ENCODE data around the gene IP6K1.

Gene IP6K1

GRCh38 chr3:49720855-49721595 is 65.3 kb downstream of the IP6K1 start:
- Mint-ChIP-seq H3K9me3 (no peaks in the 10 kb centered on the region), H3K4me3 (no peak overlapping the region), H3K27me3 (peaks cover 11% of the 10 kb centered on the region), H3K36me3 (peaks cover 26% of the 10 kb centered on the region), H3K4me1 (peaks cover 52% of the 10 kb centered on the region), H3K27ac (peak overlapping the region; percentile 56)
- CTCF ChIA-PET, result interaction anchor here (0.9 to 1.9 kb wide), 3 partner anchors 9 to 181 kb away, joined by 3 to 8 read pairs (median 3); no protein-coding TSS in a partner anchor
- no peak for DNase-seq

DNA sequence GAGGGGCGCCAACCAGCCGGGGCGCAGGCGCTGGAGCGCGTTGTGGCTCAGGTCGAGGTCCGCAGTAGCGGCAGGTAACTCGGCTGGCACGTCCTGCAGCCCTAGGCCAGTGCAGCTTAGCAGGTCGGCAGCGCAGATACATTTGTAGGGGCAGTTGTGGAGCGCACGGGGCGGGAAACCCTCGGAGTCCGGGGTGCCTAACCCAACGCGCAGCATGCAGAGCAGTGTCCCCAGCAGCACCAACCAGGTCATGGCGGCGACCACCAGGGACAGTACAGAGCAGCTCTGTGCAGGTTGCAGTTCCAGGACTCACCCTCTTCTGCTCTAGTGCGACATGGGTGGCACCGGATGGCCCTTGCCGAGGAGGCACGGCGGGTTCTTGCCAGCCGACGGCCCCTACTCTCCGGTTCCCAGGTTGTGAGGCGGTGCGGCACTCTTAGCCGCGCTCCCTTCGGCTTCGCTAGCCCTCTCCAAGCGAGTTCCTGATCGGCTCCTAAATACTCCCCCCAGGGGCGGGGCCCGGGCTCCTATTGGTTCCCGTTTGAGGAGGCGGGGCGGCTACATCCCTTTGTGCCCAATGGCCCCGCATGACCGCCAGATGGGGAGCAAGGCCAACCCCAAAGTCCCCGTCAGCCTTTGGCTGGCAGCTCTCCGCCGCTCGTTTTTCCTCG is 67.0 kb downstream of the IP6K1 start, which contains the start of gene AMIGO3:
AMIGO3 (minus strand) TSS at position 471 of the 671 bp plus-strand sequence; CDS start at position 252, 219 bp downstream.
- Mint-ChIP-seq H3K9me3 (no peaks in the 10 kb centered on the region), H3K36me3 (peaks cover 21% of the 10 kb centered on the region), H3K27ac (peak within 1 kb of the TSS; percentile 84), H3K4me3 (peak within 1 kb of the TSS; percentile 72), H3K27me3 (peaks cover 11% of the 10 kb centered on the region), H3K4me1 (peaks cover 44% of the 10 kb centered on the region)
- CTCF ChIA-PET, result interaction anchor here (0.6 to 2.5 kb wide), 9 partner anchors 8 to 186 kb away, joined by 3 to 9 read pairs (median 4); partner anchors contain the start of gene INKA1
- peak; percentile 96 for DNase-seq

DNA sequence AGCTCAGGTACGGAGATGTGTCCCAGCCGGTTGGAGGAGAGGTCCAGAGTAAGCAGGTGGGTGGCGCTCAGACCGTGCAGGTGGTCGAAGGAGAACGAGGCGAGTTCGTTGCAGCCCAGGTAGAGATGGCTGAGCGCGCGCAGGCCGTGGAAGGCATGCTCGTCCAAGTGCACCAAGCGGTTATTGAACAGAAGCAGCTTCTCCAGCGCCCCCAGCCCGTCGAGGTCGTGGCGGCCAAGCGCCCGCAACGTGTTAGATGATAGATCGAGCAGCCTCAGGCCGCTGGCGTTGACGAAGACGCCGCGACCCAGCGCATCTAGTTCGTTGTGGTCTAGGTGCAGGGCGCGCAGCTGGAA is 67.5 kb downstream of the IP6K1 start:
- peak overlapping the region; percentile 84 for H3K27ac Mint-ChIP-seq

GRCh38 chr3:49717959-49718857 is 68.1 kb downstream of the IP6K1 start:
- CTCF ChIA-PET, result interaction anchor here (0.6 to 2.5 kb wide), 6 partner anchors 17 to 178 kb away, joined by 3 to 9 read pairs (median 4); no protein-coding TSS in a partner anchor
- Mint-ChIP-seq H3K27me3 (peaks cover 8% of the 10 kb centered on the region), H3K36me3 (peaks cover 20% of the 10 kb centered on the region), H3K9me3 (no peaks in the 10 kb centered on the region), H3K4me1 (peaks cover 44% of the 10 kb centered on the region), H3K27ac (peak overlapping the region; percentile 84), H3K4me3 (peak overlapping the region; percentile 72)
- no peak for DNase-seq

More for the DNA sequence above, 67.5 kb downstream of the IP6K1 start:
- H3K4me1 Mint-ChIP-seq, result peaks cover 44% of the 10 kb centered on the region
- no peaks in the 10 kb centered on the region for H3K9me3 Mint-ChIP-seq
- peak overlapping the region; percentile 72 for H3K4me3 Mint-ChIP-seq
- H3K27me3 Mint-ChIP-seq, result peaks cover 8% of the 10 kb centered on the region
- H3K36me3 Mint-ChIP-seq, result peaks cover 21% of the 10 kb centered on the region
- CTCF ChIA-PET, result interaction anchor here (0.6 to 2.5 kb wide), 9 partner anchors 7 to 186 kb away, joined by 3 to 9 read pairs (median 4); partner anchors contain the start of gene INKA1
- DNase-seq, result no peak

GRCh38 chr3:49717211-49717958 is 69.0 kb downstream of the IP6K1 start:
- peaks cover 15% of the 10 kb centered on the region for H3K36me3 Mint-ChIP-seq
- H3K9me3 Mint-ChIP-seq, result no peaks in the 10 kb centered on the region
- H3K27me3 Mint-ChIP-seq, result peaks cover 8% of the 10 kb centered on the region
- H3K4me3 Mint-ChIP-seq, result peak overlapping the region; percentile 12
- CTCF ChIA-PET, result interaction anchor here (1.5 to 2.0 kb wide), 2 partner anchors 121 to 127 kb away, joined by 4 to 9 read pairs; no protein-coding TSS in a partner anchor
- peaks cover 45% of the 10 kb centered on the region for H3K4me1 Mint-ChIP-seq
- no peak for DNase-seq
- H3K27ac Mint-ChIP-seq, result no peak overlapping the region

DNA sequence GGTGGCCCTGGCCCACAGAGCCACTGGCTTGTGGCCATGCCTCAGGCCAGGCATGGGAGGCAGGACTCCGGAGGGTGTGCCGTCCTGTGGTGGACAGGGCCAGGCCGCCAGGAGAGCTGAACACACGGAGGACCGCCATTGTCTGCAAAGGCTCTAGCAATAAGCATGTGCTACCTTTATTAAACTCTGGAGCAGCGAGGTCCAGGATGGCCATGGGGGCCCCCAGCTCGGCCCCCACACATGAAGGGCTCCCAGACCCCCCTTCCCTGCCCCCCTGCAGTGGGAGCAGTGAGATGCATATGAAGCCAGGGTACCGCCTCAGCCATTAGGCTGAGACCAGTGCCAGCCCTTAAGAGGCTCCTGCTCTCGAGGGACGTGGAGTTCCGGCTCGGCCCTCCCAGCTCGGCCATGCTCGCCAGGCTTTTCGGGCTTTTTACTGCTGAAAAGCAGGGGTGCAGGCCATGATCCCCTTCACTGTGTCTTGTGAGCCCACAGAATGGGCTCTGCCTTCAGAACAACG is 69.6 kb downstream of the IP6K1 start:
- Mint-ChIP-seq H3K9me3 (no peaks in the 10 kb centered on the region), H3K4me1 (peaks cover 47% of the 10 kb centered on the region), H3K27ac (no peak overlapping the region), H3K27me3 (peaks cover 8% of the 10 kb centered on the region), H3K36me3 (peaks cover 12% of the 10 kb centered on the region), H3K4me3 (no peak overlapping the region)
- CTCF ChIA-PET, result interaction anchor here (0.6 to 1.5 kb wide), 2 partner anchors 74 to 128 kb away, joined by 4 read pairs; no protein-coding TSS in a partner anchor
- DNase-seq, result no peak

- CTCF ChIA-PET, result no interaction called here
- Mint-ChIP-seq H3K4me3 (no peak overlapping the region), H3K4me1 (peaks cover 53% of the 10 kb centered on the region), H3K9me3 (no peaks in the 10 kb centered on the region), H3K27me3 (peaks cover 8% of the 10 kb centered on the region), H3K36me3 (peaks cover 9% of the 10 kb centered on the region), H3K27ac (no peak overlapping the region)
- no peak for DNase-seq
Observed at GRCh38 chr3:49716169-49716568, 70.2 kb downstream of the IP6K1 start.

DNA sequence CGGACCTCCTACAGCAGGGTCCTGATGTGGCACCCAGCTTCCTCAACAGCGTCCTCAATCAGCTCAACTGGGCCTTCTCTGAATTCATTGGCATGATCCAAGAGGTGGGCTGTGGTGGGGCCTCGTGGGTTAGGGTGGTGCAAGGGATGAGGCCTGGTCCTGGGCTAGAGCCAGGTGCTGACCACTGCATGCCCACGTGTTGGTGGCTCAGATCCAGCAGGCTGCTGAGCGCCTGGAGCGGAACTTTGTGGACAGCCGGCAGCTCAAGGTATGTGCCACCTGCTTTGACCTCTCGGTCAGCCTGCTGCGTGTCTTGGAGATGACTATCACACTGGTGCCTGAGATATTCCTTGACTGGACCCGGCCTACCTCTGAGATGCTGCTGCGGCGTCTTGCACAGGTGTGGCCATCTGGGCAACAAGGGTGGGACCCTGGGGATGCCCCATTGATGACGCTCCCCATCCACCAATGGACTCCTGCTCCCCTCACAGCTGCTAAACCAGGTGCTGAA is 70.7 kb downstream of the IP6K1 start:
- no peak overlapping the region for H3K27ac Mint-ChIP-seq
- H3K27me3 Mint-ChIP-seq, result peaks cover 8% of the 10 kb centered on the region
- H3K36me3 Mint-ChIP-seq, result peaks cover 4% of the 10 kb centered on the region
- CTCF ChIA-PET, result no interaction called here
- peaks cover 50% of the 10 kb centered on the region for H3K4me1 Mint-ChIP-seq
- no peak for DNase-seq
- H3K4me3 Mint-ChIP-seq, result no peak overlapping the region
- no peaks in the 10 kb centered on the region for H3K9me3 Mint-ChIP-seq

DNA sequence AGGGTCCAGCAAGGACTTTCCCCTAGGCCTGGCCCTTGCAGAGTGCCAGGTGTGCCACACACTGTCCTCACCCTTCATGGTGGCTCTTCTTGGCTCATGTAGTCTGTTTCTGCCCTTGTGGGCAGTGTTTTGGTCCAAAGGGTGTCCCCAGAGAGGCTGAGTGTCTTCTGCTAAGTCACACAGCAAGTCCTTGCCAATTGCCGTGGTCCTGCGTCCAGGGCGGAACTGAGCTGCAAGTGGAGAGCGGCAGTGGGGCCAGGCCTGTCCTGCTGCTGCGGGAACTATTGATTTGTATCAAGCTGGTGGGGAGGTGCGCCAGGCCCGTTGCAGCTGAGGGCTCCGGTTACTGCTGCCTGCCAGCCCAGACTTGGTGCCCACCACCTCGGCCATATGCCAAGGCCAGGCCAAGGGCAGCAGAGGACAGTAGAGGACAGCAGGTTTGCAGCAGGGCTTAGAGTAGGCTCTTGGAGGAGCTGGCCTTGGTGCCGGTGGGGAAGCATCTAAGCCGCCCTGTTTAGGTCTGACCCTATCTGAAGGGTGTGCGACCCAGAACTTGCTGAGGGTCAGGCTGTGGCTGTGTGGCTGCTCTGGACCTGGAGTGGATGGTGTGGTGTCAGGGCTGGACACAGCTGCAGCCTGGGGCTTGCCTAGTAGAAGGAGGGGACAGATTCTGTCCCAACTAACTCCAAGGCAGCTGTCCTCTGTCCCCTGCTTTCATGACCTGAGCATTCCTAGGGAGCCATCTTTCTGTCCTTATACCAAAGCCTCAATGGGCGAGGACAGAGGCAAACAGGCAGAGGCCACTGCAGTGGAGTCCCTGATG is 71.4 kb downstream of the IP6K1 start:
- Mint-ChIP-seq H3K27ac (peak overlapping the region; percentile 61), H3K9me3 (no peaks in the 10 kb centered on the region), H3K27me3 (peaks cover 8% of the 10 kb centered on the region), H3K36me3 (peaks cover 2% of the 10 kb centered on the region), H3K4me1 (peaks cover 43% of the 10 kb centered on the region), H3K4me3 (no peak overlapping the region)
- CTCF ChIA-PET, result interaction anchor here (1.0 to 1.1 kb wide), 2 partner anchors 124 to 175 kb away, joined by 4 read pairs; no protein-coding TSS in a partner anchor
- no peak for DNase-seq

DNA sequence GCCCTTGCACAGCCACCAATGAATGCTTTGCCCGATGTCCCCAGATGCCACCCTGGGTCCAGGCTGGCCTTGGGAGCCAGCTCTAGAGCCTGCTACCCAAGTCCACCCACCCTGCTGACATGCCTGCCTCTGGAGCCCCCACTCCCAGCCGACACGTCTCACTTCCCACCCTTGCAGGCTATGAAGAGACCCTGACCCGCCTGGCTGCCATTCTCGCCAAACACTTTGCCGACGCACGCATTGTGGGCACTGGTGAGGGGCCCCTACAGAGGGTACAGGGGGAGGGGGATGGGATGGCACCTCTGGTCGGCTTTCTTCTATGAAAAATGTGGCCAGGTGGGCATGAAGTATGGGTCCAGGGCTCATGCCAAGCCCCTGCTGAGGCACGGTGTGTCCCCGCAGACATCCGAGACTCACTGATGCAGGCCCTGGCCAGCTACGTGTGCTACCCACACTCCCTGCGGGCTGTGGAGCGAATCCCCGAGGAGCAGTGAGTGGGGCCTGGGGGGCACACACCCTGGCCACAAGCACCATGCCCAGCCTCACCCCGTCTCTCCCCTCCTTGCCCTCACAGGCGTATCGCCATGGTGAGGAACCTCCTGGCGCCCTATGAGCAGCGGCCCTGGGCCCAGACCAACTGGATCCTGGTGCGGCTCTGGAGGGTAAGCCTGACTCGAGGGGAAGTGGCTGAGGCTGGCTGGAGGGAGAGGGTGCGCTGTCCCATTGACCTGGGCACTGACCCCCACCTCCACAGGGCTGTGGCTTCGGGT is 72.8 kb downstream of the IP6K1 start:
- no peaks in the 10 kb centered on the region for H3K9me3 Mint-ChIP-seq
- peaks cover under 1% of the 10 kb centered on the region for H3K27me3 Mint-ChIP-seq
- H3K4me3 Mint-ChIP-seq, result no peak overlapping the region
- no peak overlapping the region for H3K27ac Mint-ChIP-seq
- H3K4me1 Mint-ChIP-seq, result peaks cover 29% of the 10 kb centered on the region
- CTCF ChIA-PET, result no interaction called here
- DNase-seq, result no peak
- no peaks in the 10 kb centered on the region for H3K36me3 Mint-ChIP-seq

GRCh38 chr3:49712631-49713317 is 73.6 kb downstream of the IP6K1 start:
- H3K4me3 Mint-ChIP-seq, result no peak overlapping the region
- H3K27ac Mint-ChIP-seq, result peak overlapping the region; percentile 52
- no peaks in the 10 kb centered on the region for H3K27me3 Mint-ChIP-seq
- H3K36me3 Mint-ChIP-seq, result peaks cover under 1% of the 10 kb centered on the region
- H3K9me3 Mint-ChIP-seq, result no peaks in the 10 kb centered on the region
- CTCF ChIA-PET, result interaction anchor here (0.5 to 1.4 kb wide), 3 partner anchors 11 to 175 kb away, joined by 3 to 8 read pairs (median 3); no protein-coding TSS in a partner anchor
- peak; percentile 38 for DNase-seq
- H3K4me1 Mint-ChIP-seq, result peaks cover 27% of the 10 kb centered on the region
